GM21619 (cell line): Measurements from ENCODE around the gene STOX2.
"Not testable (repeated sequence)": the region's sequence is repeated elsewhere in the genome, so short reads cannot be mapped to it uniquely, and the experiment has no call there.

ENCODE experiments used
- ATAC-seq: cut with Tn5 transposase; IDR thresholded peaks from one replicate; pipeline ENCODE4 v1.9.1; 2021; ENCODE audit not compliant: unreplicated experiment

The STOX2 gene

DNA sequence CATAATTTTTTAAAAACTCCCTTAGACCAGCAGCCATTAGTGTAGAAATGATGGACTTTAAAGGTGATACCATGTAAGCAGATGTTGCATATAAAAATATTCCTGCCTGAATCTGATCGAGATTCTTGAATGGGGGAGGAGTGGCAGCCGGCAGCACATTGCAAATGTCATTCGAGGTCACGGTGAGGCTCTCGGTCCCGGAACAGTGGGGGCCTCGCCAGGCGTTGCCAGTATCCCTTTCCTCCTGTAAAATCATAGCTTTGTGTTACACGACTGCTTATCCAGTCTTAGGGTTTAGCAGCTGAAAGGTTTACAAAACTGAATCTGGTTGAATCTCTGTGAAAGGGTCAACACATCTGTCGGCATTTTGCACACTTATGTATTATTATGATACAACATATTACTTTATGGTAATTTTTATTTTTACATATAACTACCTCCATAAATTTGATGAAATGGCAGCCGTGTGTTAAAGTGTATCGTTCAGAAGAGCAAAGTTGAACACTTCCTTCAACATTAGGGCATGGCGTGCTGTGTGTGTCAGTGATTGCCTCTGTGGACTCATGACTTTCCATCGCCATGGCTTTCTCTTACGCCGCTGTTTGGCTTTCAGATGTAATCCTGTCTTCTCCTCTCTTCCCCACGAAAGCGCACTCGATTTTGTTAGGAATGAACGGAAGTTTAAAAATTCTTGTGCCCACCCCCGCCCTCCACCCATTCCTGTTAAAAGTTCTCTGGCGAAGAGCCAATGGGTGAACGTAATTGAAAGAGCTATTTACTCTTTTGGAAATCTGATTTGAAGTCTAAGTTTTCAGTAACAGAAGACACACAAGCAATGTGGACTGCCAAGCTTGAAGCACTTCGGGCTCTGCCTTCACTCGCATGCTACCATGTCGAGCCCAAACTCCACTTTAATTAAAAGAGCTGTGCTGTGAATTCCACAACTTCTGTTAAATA lies 114.8 kb downstream of the STOX2 start:
- no peak for ATAC-seq

DNA sequence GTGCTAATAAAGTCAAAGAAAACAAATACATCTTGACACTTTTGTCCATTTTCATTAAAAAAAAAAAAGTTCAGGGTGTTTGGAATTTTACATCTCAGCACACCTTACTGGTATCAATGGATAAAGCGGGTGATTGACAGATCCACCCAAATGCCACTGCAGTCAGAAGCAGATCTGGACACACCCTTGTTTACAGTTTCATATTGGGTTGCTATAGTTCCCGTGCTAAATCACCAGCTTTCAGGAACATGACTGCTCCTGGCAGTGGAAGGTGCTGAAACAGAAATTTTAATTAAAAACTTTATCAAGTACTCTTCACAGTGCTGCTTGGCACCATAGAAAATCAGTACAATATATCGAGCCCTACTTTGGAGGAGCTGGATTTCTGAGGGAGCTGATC lies 116.3 kb downstream of the STOX2 start:
- ATAC-seq: no peak

DNA sequence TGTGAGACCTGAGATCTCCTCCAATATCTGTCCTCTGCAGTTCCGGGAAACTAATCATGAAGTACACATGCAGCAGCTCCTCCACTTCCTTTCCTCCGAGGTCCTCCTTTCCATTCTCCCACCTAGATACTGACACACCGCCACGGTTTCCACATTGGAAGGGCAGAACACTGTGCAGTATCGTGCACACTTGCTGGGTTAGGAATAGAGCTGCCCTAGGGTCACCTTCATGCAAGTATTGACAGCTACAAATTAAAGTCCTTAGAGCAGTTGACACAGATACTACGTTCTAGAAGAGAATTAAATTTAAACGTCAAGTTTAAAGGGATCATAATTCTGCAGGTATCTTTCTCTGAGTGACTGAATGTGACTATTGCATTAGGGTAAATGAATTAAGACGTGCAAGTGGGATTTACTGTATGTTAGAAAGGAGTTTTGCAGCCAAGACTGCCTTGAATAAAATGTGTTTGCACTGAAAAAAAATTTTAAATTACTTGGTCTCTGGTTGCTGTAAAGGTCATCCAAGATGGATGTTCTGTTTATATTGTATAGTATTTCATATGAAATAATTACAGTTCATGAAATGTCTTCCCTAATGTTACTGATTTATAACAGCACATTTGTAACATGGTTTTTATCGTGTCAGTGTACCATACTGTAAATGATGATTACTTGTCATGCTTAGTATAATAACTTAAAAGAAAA lies 117.7 kb downstream of the STOX2 start:
- no peak for ATAC-seq

DNA sequence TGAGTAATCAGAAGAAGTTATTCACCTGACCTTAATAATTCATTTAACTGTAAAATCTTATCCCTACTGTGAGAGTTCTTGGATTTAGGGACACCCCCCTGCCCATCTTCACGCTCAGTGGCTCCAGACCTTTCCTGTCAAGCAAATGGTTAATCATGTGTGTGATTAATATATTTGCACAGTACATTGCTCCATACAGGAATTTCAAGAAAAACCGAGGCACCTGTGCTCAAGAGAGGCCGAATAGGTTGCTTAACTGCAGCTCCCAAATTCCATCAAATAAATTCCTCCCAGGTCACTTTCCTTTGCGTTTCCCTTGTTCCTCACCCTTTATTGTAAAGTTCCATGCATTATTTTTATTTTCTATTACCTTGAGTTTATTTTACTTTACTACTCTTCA lies 119.5 kb downstream of the STOX2 start:
- no peak for ATAC-seq

DNA sequence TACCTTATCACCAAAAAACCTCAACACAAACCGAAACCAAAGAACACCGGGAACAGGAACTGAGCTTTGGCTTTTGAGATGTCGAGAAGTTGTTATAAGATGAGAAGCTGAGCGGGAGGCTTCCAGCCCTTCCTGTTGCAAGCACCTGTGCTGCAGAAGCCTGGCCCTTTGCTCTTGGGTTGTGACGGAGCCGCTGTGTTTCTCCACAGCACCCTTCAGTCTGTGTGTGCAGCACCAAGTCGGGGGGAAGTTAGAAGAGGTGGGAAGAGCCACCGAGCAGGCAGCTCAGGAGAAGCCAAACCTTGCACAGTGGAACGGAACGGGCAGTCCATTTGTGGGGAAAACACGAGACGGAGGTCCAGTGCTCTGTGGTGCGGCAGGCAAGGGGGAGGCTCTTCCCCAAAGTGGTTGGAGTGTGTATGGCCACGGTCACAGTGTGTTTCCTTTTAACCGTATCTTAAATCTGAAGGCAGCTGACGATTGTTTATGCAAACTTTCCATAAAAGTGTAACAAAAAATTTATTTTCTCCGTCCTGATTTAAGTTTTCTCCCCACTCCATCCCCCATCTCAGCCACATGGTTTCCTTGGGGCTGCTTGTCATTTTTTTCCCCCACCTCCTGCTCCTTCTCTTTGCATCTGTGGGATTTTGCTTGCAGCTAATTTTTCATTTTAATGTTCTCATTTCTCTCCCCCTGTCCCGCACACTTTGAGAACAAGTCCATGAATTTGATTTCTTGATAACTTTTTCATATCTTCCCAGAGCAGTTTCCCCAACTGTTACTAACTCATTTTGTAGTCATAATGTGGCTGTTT lies 123.7 kb downstream of the STOX2 start:
- ATAC-seq: no peak

DNA sequence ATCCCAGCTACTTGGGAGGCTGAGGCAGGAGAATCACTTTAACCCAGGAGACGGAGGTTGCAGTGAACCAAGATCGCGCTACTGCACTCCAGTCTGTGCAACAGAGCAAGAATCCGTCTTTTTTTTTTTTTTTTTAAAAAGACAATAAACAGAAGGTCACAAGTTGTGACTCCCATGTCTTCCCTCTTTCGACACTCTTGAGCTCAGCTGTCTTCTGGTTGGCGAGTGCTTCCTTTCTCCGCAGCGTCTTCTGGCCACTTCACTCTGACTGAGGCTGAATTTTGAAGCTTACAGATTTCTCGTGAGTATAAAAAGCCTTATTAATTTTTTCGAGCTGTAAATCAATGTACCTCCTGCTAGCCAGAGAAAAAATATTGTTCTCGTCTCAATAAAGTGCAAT lies 124.9 kb downstream of the STOX2 start:
- ATAC-seq: no peak

DNA sequence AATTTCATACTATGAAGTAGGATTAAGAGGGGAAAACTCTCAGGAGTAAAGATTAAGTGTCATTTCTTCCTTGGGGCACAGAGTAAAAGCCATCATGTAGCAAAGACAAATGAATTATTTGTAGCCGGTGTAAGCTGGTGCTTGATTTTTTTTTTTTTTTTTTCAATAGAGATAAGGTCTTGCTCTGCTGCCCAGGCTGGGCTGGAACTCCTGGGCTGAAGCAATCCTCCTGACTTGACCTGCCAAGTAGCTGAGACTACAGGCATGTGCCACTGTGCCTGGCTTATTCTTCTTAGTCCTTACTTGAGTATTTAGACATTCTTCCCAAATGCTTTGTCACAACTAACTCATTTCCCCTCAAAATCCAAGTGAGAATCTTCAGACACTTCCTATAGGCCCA lies 125.7 kb downstream of the STOX2 start:
- ATAC-seq: no peak

DNA sequence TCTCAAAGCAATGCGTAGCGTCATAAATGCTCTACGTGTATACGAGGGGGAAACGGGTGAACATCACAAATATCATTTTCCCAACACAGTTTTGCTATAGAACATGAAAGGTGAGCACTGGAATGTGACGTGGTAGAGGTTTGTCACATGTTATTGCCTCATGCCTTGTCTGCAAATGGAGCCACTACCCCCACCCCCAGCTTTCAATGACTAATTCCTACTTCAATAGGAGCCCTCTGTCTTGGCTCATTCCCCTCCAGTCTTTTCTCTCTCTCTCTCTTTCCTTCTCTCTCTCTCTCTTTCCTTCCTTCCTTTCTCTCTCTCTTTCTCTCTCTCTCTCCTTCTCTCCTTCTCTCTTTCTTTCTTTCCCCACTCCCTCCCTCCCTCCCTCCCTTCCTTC lies 127.0 kb downstream of the STOX2 start:
- ATAC-seq: no peak

DNA sequence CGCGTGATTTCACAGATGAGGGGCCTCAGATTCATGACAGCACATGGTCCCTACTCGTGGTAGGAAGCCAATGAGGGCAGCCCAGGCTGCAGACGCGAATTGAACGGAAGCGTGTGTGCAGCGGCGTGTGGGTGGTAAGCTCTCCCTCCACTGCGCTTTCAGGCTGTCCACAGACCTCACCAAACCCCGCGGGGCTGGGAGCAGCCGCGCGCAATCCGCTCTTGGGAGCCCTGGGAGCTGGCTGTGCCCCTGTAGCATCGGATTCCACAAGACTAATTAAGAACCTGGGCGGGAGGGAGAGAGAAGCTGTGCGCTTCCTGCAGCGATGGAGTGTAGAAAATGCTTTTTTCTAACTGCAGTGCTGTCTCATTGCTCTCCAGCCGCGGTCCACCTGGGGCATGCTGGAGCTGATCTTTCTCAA lies 134.9 kb downstream of the STOX2 start:
- ATAC-seq: no peak

DNA sequence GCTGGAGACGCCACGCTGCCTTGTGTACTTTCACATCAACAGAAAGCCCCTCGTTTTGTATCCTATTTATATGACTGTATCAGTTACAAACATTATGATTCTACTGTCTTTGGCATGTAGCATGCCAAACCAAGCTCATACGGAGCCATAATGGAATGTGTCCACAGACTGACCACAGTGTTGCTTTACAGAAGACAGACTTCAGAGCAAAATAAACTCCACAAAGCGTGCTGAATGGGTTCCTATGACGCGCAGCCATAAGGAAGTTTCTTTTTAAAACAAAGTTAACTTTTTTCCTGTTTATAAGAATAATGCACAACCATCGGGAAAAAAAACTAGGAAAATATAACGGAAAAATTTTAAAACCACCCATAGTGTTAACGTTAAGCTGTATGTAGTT lies 136.0 kb downstream of the STOX2 start:
- ATAC-seq: no peak

DNA sequence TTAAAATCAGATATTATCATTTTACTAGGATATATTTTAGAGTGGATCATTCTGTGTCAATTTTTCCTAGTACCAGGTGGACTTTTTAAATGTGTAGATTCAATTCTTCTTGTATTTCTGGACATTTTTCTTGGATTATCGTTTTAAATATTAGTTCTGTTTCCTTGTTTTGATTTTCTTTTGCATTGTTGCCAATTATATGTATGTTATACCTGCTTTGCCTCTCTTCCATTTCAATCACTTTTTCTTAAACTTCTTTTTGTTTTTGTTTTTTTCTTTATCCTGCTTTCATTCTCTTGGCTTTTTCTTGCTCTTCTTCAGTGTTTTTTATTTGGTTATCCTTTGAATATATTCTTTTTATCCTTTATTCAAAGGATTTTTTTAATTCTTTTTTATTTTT lies 141.0 kb downstream of the STOX2 start:
- no peak for ATAC-seq

DNA sequence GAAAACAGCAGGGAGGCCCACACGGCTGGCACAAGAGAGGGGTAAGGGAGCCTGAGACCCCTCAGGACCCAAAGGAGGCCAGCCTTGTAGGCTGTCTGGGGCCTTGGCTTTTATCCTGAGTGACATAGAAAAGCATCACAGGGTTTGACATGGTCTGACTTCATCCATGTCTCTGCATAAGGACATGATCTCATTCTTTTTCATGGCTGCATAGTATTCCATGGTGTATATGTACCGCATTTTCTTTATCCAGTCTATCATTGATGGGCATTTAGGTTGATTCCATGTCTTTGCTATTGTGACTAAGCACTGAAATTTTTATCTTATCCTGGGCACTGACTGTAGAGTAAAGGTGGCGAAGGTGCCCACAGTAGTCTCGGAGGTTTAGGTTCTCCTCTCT lies 146.2 kb downstream of the STOX2 start:
- ATAC-seq: not testable (repeated sequence)

DNA sequence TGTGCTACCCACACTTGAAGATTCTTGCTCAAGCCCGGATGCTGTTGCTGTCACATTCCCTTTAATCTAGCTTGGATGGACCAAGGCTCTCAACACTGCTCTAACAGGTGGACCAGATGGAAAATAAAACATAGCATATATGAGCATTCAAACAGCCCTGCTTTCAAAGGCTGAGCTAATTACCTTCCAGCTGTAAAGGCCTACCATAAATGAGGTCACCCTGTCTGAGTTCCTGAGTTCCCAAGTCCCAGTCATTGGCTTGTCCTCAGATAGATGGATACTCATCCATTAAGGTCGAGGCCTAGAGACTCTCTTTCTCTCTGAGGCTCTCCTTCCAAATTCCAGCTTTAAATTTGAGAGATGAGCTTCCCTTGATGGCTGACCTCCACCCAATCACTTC lies 147.5 kb downstream of the STOX2 start:
- ATAC-seq: no peak

DNA sequence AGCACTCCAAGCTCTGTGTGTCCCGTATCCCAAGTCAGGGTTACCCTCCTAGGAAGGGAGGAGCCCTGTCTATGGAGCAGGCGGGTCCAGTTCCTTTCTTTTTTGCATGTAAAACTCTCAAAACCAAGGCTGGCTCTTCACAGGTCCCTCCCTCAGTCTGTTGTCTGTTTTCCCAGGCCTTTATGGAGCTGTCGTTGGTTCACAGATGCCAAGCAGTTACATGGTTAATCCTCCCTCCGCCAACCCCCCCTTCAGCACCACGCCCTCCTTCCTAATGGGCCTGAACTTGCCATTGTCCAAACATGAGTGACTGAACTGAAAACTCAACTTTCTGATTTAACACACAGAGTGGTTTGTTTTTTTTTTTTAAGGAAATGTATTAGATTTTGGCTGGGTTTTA lies 148.3 kb downstream of the STOX2 start:
- no peak for ATAC-seq

DNA sequence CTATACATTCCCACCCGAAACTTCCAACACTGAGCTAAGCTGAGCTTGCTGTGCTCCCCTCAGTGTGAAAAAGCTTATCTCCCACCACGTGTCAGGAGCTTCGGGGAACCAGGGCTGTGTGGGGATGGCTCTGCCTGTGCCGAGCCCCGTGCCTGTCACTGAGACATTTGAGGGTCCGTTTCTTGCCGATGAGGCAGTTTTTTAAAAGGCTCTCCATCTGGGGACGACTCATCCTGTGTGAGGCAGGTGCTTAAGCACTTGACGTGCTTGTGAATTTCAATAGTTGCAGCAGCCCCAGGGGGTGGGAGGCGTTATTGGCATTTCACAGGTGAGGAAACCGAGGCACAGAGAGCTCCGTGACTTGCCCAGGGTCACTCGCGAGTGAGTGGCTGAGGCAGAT lies 151.8 kb downstream of the STOX2 start:
- ATAC-seq: no peak

DNA sequence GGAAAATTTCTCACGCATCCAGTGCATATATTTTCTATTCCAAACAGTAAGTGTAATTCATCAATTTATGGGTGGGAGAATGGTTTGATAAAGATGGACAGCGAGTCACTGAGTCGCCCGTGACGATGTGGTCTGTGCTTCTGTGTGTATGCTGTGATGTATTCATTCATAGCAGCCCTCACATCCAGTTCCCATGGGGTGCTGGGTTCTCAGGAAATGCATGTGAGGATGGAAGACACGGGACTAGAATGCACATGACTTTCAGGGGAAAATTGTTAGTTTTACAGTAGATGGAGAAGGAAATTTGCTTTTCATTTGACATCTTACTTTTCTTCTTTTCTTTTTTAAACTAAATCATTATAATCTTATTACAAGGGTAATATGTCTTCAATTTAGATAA lies 152.9 kb downstream of the STOX2 start:
- ATAC-seq: no peak

DNA sequence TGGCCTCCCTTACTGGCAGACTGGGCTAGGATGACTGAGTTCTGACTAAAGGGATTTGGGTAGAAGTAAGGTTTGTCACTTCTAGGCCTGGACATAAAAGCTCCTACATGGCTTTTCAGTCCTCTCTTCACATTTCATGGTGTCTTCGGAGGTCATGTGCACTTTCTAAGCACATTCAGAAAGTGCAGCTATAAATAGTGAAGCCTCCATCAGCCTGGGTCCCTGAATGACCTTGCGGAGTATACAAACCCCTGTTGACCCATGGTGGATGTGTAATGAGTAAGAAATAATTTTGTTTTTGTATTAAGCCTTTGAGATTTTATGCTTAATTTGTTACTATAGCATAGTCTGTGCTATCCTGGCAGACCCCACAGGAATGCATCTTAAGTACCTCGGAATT lies 154.0 kb downstream of the STOX2 start:
- no peak for ATAC-seq

DNA sequence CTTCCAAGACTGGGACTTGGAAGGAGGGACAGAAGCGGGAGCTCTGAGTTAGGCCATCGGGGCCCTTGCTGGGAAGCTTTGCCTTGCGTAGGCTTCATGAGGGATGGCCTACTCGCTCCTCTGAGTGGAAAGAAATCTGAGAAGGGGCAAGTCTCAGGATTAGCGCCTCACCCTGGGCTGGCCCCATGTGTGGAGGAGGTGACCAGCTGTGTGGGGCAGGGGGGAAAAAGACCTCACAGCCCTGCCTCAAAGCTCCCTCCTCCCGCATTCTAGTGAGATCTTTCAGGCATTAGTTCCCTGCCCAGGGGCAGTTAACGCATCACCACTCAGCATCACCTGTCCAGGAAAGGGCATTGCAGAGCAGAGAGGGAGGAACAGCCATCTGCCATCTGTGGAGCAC lies 156.5 kb downstream of the STOX2 start:
- no peak for ATAC-seq

DNA sequence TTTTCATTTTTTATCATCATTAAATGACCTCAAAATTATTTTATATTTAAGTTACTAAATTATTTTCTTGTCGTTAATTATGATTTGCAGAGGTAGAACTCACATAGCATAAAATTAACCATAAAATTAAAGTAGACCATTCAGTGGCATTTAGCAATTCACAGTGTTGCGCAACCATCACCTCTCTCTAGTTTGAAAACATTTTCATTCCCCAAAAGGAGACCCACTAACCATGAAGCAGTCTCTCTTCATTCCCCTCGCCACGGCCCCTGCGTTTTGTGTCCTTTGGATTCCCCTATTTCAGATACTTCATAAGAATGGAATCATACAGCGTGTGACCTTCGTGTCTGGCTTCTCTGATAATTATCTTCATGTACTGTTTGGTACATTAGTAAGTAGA lies 157.7 kb downstream of the STOX2 start:
- ATAC-seq: no peak

DNA sequence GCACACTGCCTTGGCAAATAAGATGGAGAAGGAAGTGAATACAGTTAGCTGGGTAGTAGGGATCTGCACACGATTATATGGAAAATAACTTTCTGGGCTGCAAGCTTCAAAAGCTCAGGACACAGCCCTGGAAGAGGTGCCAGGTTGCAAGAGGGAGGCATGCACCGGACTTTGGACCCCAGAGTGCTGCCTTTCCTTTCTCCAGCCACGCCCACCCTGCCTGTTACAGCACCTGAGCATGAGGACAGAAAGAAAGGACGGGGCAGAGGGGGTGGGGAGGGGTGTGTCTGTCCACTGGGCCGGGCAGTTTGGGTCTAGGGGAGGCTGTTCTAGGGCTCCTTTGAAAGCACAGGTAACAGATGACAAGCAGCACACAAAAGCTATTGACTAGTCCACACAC lies 159.8 kb downstream of the STOX2 start:
- ATAC-seq: no peak

DNA sequence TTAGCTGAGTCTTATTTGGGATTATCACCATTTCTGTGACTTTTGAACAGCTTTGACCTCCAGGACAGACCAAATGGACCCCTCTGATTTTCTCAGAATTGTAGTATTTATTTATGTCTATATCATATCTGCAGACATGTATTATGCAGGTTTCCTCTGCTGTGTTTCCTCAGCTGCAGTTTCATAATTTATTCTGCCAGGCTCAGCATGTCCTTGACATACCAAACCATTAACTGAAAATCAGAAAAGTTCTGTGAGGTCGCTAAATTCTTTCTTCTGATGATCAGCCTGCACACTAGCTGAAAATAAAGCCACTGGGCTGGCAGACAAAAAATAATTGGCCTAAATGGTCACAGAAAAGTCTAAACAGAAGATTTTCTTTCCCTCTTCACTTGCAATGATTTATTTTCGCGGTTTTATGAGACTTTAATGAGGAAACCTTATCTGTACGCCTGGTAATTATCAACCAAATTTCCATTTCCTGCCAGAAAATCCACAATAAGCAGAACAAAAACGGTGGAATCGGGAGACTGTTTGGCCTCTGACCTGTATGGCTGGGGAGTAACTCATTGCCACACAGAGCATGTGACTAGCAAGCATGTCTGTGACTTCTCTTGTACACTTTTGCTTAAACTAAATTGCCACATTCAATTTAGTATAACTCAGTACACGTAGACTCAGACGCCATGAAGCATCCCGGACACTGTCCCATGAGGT lies 161.6 kb downstream of the STOX2 start:
- no peak for ATAC-seq
